IMR-90 (cell line): Measurements from ENCODE around the gene SLC38A3. TPM values are rescaled to one million over a fixed set of nuclear protein-coding genes. Genes with fewer than 3 reads are reported as not detected.

Experiments
- ATAC-seq: fragments of 200-7000 bp; cut with Tn5 transposase; 2 replicates; pipeline ENCODE4 v1.9.1; 2020; ENCODE audit warnings: low read depth, mild to moderate bottlenecking, moderate library complexity
- BruUV-seq: library from RNA; stranded (reverse); fragments of 400-500 nt; replicated peaks from 2 replicates; lab custom pipeline; 2021; lab: Mats Ljungman, UMichigan
- CTCF ChIA-PET: fragments of 300-600 bp; formaldehyde crosslinking; extraction: SDS; loops from one replicate; lab custom pipeline; 2021; ENCODE audit warnings: antibody characterized with exemption; lab: Yijun Ruan, JAX
- POLR2A ChIA-PET: fragments of 300-600 bp; sonication (Branson Sonifier 250); formaldehyde crosslinking; loops from one replicate; lab custom pipeline; 2022; ENCODE audit warnings: antibody characterized with exemption; ENCODE audit not compliant: unreplicated experiment; lab: Charles Lee
- DNase-seq: peaks from one replicate; pipeline ENCODE4 v3.0.0; 2013
- H2AFZ ChIP-seq: replicated peaks from 2 replicates; pipeline ENCODE3; 2013; ENCODE audit warnings: low read length, mild to moderate bottlenecking; ENCODE audit not compliant: poor library complexity
- H2AK5ac ChIP-seq: 2 replicates; pipeline ENCODE4 v1.6.1; 2013; ENCODE audit warnings: low read depth, low read length, inconsistent platforms
- H2AK9ac ChIP-seq: replicated peaks from 2 replicates; pipeline ENCODE3; 2013; ENCODE audit warnings: mild to moderate bottlenecking, low read depth, low read length, moderate library complexity; ENCODE audit not compliant: poor library complexity
- H2BK120ac ChIP-seq: 2 replicates; pipeline ENCODE4 v1.6.1; 2013; ENCODE audit warnings: low read depth, low read length, inconsistent platforms
- H2BK15ac ChIP-seq: 3 replicates; pipeline ENCODE4 v1.6.1; 2013; ENCODE audit warnings: low read depth, low read length, inconsistent platforms
- H2BK20ac ChIP-seq: 2 replicates; pipeline ENCODE4 v1.6.1; 2013; ENCODE audit warnings: low read depth, mild to moderate bottlenecking, inconsistent platforms, low read length, moderate library complexity
- H2BK5ac ChIP-seq: 2 replicates; pipeline ENCODE4 v1.6.1; 2013; ENCODE audit warnings: mild to moderate bottlenecking, low read depth, low read length, inconsistent platforms; ENCODE audit not compliant: poor library complexity, severe bottlenecking
- H3K14ac ChIP-seq: replicated peaks from 2 replicates; pipeline ENCODE4 v1.6.1; 2013; ENCODE audit warnings: low read depth, low read length, inconsistent platforms
- H3K18ac ChIP-seq: 2 replicates; pipeline ENCODE4 v1.6.1; 2013; ENCODE audit warnings: low read depth, low read length, control low read depth
- H3K23ac ChIP-seq: 2 replicates; pipeline ENCODE4 v1.6.1; 2013; ENCODE audit warnings: low read depth, low read length, inconsistent platforms
- H3K27ac ChIP-seq: 2 replicates; pipeline ENCODE4 v1.5.1; 2013; ENCODE audit warnings: mild to moderate bottlenecking, control low read depth, low read length; ENCODE audit not compliant: insufficient read depth
- H3K27me3 ChIP-seq: 2 replicates; pipeline ENCODE4 v1.6.1; 2013; ENCODE audit warnings: low read length; ENCODE audit not compliant: control insufficient read depth, insufficient read depth
- H3K36me3 ChIP-seq: 2 replicates; pipeline ENCODE4 v1.6.1; 2013; ENCODE audit warnings: low read length, mixed read lengths; ENCODE audit not compliant: control insufficient read depth, insufficient read depth
- H3K4ac ChIP-seq: 2 replicates; pipeline ENCODE4 v1.6.1; 2013; ENCODE audit warnings: low read depth, low read length, inconsistent platforms
- H3K4me1 ChIP-seq: 2 replicates; pipeline ENCODE4 v1.6.1; 2013; ENCODE audit warnings: low read length, mixed read lengths; ENCODE audit not compliant: control insufficient read depth, insufficient read depth
- H3K4me2 ChIP-seq: 2 replicates; pipeline ENCODE4 v1.6.1; 2013; ENCODE audit warnings: low read depth, mild to moderate bottlenecking, control low read depth, low read length, moderate library complexity
- H3K4me3 ChIP-seq: 2 replicates; pipeline ENCODE4 v1.5.1; 2013; ENCODE audit warnings: low read depth, mild to moderate bottlenecking, control low read depth, low read length, moderate library complexity; ENCODE audit not compliant: insufficient read depth
- H3K56ac ChIP-seq: 2 replicates; pipeline ENCODE4 v1.6.1; 2013; ENCODE audit warnings: low read length, inconsistent platforms; ENCODE audit not compliant: insufficient read depth; ENCODE audit errors: extremely low read depth
- H3K79me1 ChIP-seq, 2 experiments: 2 replicates each; pipeline ENCODE4 v1.6.1; 2013; ENCODE audit warnings: low read length in 2 of 2, inconsistent platforms in 1 of 2, low read depth in 1 of 2
- H3K9ac ChIP-seq: 2 replicates; pipeline ENCODE4 v1.6.1; 2013; ENCODE audit warnings: low read depth, low read length, control low read depth
- H3K9me1 ChIP-seq: 2 replicates; pipeline ENCODE4 v1.6.1; 2013; ENCODE audit warnings: low read length, inconsistent platforms; ENCODE audit not compliant: insufficient read depth
- H3K9me3 ChIP-seq: 2 replicates; pipeline ENCODE4 v1.6.1; 2013; ENCODE audit warnings: low read length; ENCODE audit not compliant: control insufficient read depth, insufficient read depth
- H4K20me1 ChIP-seq: 2 replicates; pipeline ENCODE4 v1.6.1; 2013; ENCODE audit warnings: low read length, inconsistent platforms; ENCODE audit not compliant: insufficient read depth
- H4K5ac ChIP-seq: 2 replicates; pipeline ENCODE4 v1.6.1; 2013; ENCODE audit warnings: mild to moderate bottlenecking, low read depth, low read length, control low read depth
- H4K8ac ChIP-seq, 2 experiments: 2 replicates each; pipeline ENCODE4 v1.6.1; 2013; ENCODE audit warnings: low read depth in 2 of 2, low read length in 2 of 2, control low read depth in 1 of 2, inconsistent platforms in 1 of 2
- H4K91ac ChIP-seq: 2 replicates; pipeline ENCODE4 v1.6.1; 2013; ENCODE audit warnings: low read depth, low read length, inconsistent platforms; ENCODE audit not compliant: insufficient read depth
- BHLHE40 ChIP-seq: fragments of 150-350 bp; IDR thresholded peaks from 2 replicates; pipeline ENCODE4 v1.6.1; 2016; ENCODE audit warnings: mild to moderate bottlenecking, low read depth, low read length
- CHD1 ChIP-seq: IDR thresholded peaks from 2 replicates; pipeline ENCODE4 v1.6.1; 2012; ENCODE audit warnings: low read depth, low read length, improper control_type of control experiment
- CTCF ChIP-seq: conservative IDR thresholded peaks from 2 replicates; pipeline ENCODE4 v1.5.1; 2012; ENCODE audit warnings: mild to moderate bottlenecking, low read depth, low read length, improper control_type of control experiment
- FOS ChIP-seq: fragments of 150-350 bp; IDR thresholded peaks from 2 replicates; pipeline ENCODE4 v1.6.1; 2016; ENCODE audit warnings: low read depth, low read length
- MAFK ChIP-seq: IDR thresholded peaks from 2 replicates; pipeline ENCODE4 v1.6.1; 2012; ENCODE audit warnings: low read depth, low read length, improper control_type of control experiment
- MAZ ChIP-seq: IDR thresholded peaks from 2 replicates; pipeline ENCODE4 v1.6.1; 2012; ENCODE audit warnings: low read depth, mild to moderate bottlenecking, low read length, improper control_type of control experiment, moderate library complexity, borderline replicate concordance
- MXI1 ChIP-seq: IDR thresholded peaks from 2 replicates; pipeline ENCODE4 v1.6.1; 2012; ENCODE audit warnings: low read depth, mild to moderate bottlenecking, low read length, moderate library complexity, borderline replicate concordance
- NFE2L2 ChIP-seq: fragments of 150-350 bp; IDR thresholded peaks from 2 replicates; pipeline ENCODE4 v1.6.1; 2016; ENCODE audit warnings: low read depth, mild to moderate bottlenecking, low read length
- POLR2A ChIP-seq: IDR thresholded peaks from 2 replicates; pipeline ENCODE4 v1.6.1; 2012; ENCODE audit warnings: mild to moderate bottlenecking, low read depth, low read length
- RAD21 ChIP-seq: IDR thresholded peaks from 2 replicates; pipeline ENCODE4 v1.6.1; 2012; ENCODE audit warnings: low read length, improper control_type of control experiment
- RCOR1 ChIP-seq: IDR thresholded peaks from 2 replicates; pipeline ENCODE4 v1.6.1; 2012; ENCODE audit warnings: mild to moderate bottlenecking, low read length, improper control_type of control experiment; ENCODE audit not compliant: insufficient replicate concordance
- RFX5 ChIP-seq: IDR thresholded peaks from 2 replicates; pipeline ENCODE4 v1.8.0; 2012; ENCODE audit warnings: low read depth, mild to moderate bottlenecking, low read length, moderate library complexity
- SMC3 ChIP-seq: fragments of 150-350 bp; IDR thresholded peaks from 2 replicates; pipeline ENCODE4 v1.6.1; 2016; ENCODE audit warnings: low read depth, mild to moderate bottlenecking, antibody characterized with exemption, low read length, moderate library complexity
- USF2 ChIP-seq: fragments of 150-350 bp; IDR thresholded peaks from 2 replicates; pipeline ENCODE4 v1.6.1; 2017; ENCODE audit warnings: mild to moderate bottlenecking, antibody characterized with exemption, low read length, low read depth
- WGBS, 2 experiments: methylation state at CpG; one replicate each; pipeline versions ENCODE4 v1.1.5 to v1.1.7; 2013; ENCODE audit warnings: missing lambda C conversion rate in 2 of 2; ENCODE audit not compliant: insufficient read length in 1 of 2; ENCODE audit errors: extremely low coverage in 2 of 2; 5-methylcytosine and 5-hydroxymethylcytosine counted together
- dilution Hi-C: fragments of 300-500 bp; cut with HindIII; formaldehyde crosslinking; loops from one replicate; pipeline ENCODE4 v1.14.3; 2018; ENCODE audit warnings: low sequenced_read_pairs; ENCODE audit not compliant: unreplicated experiment
- in situ Hi-C: fragments of 300-500 bp; cut with MboI; formaldehyde crosslinking; loops from 3 replicates; pipeline ENCODE4 v1.14.3; 2019; ENCODE audit warnings: low sequenced_read_pairs, inconsistent platforms, mixed read lengths
- intact Hi-C: fragments of 100-400 bp; cut with micrococcal nuclease; formaldehyde crosslinking; loops from 2 replicates; pipeline ENCODE4 v1.10.0; 2022
- polyA plus RNA-seq, 3 experiments: library from polyadenylated mRNA; depleted of rRNA; stranded (reverse); fragments of >200 nt; gene quantifications; 2 replicates each; pipeline ENCODE4 v1.2.3, GENCODE V29; 2012; ENCODE audit warnings: low replicate concordance in 1 of 3
- total RNA-seq: library from RNA; depleted of rRNA; stranded (reverse); fragments of >200 nt; gene quantifications from 2 replicates; pipeline ENCODE4 v1.2.3, GENCODE V29; 2012
- TF ChIP-seq, protein P1 (sequence below): fragments of 150-350 bp; IDR thresholded peaks from 2 replicates; pipeline ENCODE4 v1.6.1; 2016; ENCODE audit warnings: low read depth, mild to moderate bottlenecking, low read length, moderate library complexity, borderline replicate concordance

Gene SLC38A3
- total and polyA plus RNA-seq, 2 of the 4 experiments (the other 2 are of a cell fraction), result 0.12 to 0.36 TPM

GRCh38 chr3:50236484-50237132 lies 31.5 kb downstream of the SLC38A3 start:
- Histone ChIP-seq H3K9me1 (peaks cover 10% of the 10 kb centered on the region), H3K4me2 (peak overlapping the region; percentile 97), H3K23ac (peak overlapping the region; percentile 97), H3K4me1 (peaks cover 18% of the 10 kb centered on the region), H4K91ac (peak overlapping the region; percentile 80), H4K8ac (no peak overlapping the region; a peak in 1 of 4 replicates), H2BK15ac (no peak overlapping the region), H2BK120ac (no peak overlapping the region), H2AK5ac (peak overlapping the region; percentile 99), H3K79me1 (peaks cover 0 to 37% of the 10 kb centered on the region in 2 experiments; a peak in 2 of 4 replicates), H3K56ac (peak overlapping the region; percentile 84), H2BK20ac (no peak overlapping the region), H4K5ac (no peak overlapping the region), H2BK5ac (peak overlapping the region; percentile 90), H2AFZ (peak overlapping the region; percentile 79), H2AK9ac (peak overlapping the region; percentile 100), H3K27ac (peak overlapping the region; percentile 97), H3K36me3 (peaks cover 9% of the 10 kb centered on the region; the same call in 1 of the 2 replicates), H3K9me3 (no peaks in the 10 kb centered on the region), H4K20me1 (peaks cover 53% of the 10 kb centered on the region), H3K27me3 (no peaks in the 10 kb centered on the region), H3K18ac (0 out of 2 replicates have a peak overlapping the region, but pooled peaks have one; percentile 37), H3K4me3 (peak overlapping the region; percentile 82), H3K14ac (peak overlapping the region; percentile 98), H3K9ac (peak overlapping the region; percentile 98), H3K4ac (peak overlapping the region; percentile 98)
- dilution Hi-C loops, result no loop called here
- WGBS, 2 experiments, result 2% methylated on average over 9 of the region's 13 CpGs; no CpG with 5 or more reads in 1 of the 2 experiments
- in situ Hi-C loops, result no loop called here
- ChIA-PET POLR2A (interaction anchor here (1.4 kb wide), 1 partner anchor 10 kb away, joined by 6 read pairs; no protein-coding TSS in a partner anchor), CTCF (interaction anchor here (1.6 kb wide), 1 partner anchor 10 kb away, joined by 3 read pairs; no protein-coding TSS in a partner anchor)
- DNase-seq (no peak), ATAC-seq (no peak)
- no TSS peak for BruUV-seq
- intact Hi-C loops, result no loop called here
- no peak for TF ChIP-seq NFE2L2
- no peak for TF ChIP-seq RFX5
- TF ChIP-seq, protein P1, sequence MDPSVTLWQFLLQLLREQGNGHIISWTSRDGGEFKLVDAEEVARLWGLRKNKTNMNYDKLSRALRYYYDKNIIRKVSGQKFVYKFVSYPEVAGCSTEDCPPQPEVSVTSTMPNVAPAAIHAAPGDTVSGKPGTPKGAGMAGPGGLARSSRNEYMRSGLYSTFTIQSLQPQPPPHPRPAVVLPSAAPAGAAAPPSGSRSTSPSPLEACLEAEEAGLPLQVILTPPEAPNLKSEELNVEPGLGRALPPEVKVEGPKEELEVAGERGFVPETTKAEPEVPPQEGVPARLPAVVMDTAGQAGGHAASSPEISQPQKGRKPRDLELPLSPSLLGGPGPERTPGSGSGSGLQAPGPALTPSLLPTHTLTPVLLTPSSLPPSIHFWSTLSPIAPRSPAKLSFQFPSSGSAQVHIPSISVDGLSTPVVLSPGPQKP, result no peak
- no peak for TF ChIP-seq RCOR1
- TF ChIP-seq FOS, result no peak
- no peak for TF ChIP-seq POLR2A
- TF ChIP-seq BHLHE40, result no peak
- TF ChIP-seq SMC3, result no peak
- TF ChIP-seq MXI1, result no peak
- no peak for TF ChIP-seq USF2
- no peak for TF ChIP-seq CTCF
- TF ChIP-seq RAD21, result no peak
- TF ChIP-seq MAFK, result no peak
- TF ChIP-seq CHD1, result no peak
- TF ChIP-seq MAZ, result no peak
